ENCODE measurements around the gene ZNF195.
"Not testable (repeated sequence)": the region's sequence is repeated elsewhere in the genome, so short reads cannot be mapped to it uniquely, and the experiment has no call there.

The ZNF195 gene

GRCh38 chr11:3378426-3379423 lies at the start of gene ZNF195:
ZNF195 (minus strand) TSS chr11:3379146; CDS start chr11:3379040, 106 bp downstream.
- DNase-seq, result peak; percentile 97

- not testable (repeated sequence) for DNase-seq
These were observed 49.1 kb upstream of the ZNF195 start for GRCh38 chr11:3428076-3428475.

- DNase-seq, result not testable (repeated sequence)
These were observed 47.6 kb upstream of the ZNF195 start for GRCh38 chr11:3426541-3426940.

DNA sequence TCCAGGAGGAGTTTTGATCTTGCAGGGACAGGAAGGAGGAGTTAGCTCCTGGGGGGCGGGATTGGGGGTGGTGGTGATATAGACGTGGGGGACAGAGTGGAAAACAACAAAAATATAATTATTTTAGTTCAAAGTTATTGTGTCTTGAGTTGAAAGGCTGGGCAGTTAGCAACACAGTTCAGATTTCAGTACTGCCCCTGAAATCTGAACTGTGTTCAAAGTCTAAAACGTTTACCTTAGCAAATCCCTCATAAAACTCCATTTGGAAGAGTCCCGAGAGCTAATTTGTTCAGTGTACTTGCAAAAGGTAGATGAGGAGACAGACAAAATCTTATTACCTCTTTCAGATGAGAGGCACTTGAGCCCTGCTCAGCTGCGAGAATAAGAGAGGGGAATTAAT lies 45.0 kb upstream of the ZNF195 start:
- not testable (repeated sequence) for DNase-seq

DNA sequence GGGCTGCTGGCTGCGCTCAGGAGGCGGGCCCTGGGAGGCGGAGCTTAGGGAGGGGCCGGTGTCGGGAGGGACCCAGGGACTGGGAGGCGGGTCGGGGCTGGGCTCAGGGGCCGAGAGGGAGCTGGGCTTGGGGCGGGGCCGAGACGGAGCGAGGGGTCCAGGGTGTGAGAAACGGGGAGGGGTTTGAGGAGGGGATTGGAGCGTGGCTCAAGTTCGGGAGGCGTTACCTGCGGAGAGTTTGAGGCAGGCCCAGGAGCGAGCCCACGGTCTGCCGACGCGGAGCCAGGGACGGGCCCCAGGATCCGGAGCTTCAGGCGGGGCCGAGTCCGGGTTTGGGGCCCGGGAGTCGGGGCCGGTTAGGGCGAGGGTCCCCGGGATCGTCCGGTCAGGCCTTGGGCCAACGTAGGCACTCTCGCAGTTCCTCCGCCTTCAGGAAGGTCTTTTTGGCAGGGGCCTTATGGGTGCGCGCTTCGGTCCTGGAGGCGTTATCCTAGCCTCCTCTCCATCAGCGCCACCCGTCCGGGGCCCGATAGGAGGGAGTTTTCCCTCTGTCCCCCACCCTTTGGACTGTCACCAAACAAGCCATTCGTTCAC lies 44.3 kb upstream of the ZNF195 start:
- not testable (repeated sequence) for DNase-seq

- peak; percentile 94 for DNase-seq
These were observed 43.6 kb upstream of the ZNF195 start for GRCh38 chr11:3422380-3423137.

DNA sequence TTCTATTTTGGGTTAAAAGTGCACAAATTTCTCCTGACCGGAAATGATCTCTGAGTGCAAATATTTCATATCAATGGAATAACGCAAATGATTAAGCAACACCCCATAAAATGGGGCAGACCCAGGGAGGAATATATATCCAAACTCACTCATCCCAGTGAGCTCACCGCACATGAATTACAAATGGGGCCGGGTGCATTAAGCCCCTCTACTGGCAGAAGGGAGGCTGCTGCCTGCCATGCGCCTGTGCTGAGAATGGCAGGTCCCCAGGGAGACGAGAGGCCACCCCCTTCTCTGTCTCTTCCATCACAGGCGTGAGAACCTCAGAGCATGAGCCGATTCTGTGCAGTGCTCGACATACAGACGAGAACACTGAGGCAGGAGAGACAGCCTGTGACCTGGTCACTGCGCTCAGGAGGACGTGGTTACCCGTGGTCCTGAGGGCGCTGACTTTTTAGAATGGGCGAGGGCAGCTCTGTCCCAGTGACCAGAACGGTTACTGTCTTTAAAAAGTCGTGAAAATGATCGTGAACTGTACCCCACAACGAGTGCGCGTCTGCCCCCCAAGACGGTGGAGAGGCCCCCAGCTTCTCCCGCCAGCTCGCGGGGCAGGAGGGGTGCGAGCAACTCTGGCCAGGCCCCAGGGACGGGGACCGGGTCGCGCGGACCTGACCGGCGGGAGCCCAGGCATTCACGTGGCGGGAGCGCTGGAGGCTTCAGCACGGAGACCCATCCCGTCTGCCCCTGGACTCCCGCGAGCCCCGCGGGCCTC lies 42.8 kb upstream of the ZNF195 start:
- DNase-seq, result peak; percentile 5

DNA sequence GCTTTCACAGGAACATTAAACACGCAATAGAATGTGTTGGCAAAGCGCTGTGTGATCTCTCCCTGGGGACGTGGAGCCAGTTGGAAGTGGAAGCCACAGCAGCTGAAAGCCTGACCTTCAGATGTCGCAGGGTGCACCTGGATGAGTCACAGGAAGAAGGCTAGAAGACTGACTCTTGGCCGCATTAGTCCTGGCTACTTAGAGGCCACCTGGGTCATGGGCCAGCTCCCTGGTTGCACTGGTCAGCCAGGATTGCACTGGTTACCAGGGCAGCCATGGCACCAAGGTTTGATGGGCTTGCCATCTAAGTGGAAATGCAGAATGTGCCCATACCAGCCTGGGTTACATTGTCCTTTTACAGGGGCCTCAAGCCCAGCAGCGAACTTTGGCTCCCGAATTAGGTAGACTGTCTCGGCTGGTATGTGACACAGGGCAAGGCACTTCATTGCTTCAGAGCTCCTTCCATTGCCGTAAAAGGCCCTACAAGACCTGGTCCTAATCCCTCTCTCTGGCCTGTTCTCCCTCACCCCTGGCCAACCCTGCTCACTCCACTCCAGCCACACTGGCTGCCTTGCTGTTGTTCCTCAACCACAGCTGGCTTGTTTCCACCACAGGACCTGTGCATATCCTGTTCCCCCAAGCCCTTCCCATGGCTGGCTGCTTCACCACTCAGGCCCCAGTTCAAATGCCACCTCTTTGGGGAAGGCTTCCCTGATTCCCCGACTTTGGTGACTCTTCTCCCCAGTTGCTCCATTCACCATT lies 41.5 kb upstream of the ZNF195 start:
- peak; percentile 23 for DNase-seq

DNA sequence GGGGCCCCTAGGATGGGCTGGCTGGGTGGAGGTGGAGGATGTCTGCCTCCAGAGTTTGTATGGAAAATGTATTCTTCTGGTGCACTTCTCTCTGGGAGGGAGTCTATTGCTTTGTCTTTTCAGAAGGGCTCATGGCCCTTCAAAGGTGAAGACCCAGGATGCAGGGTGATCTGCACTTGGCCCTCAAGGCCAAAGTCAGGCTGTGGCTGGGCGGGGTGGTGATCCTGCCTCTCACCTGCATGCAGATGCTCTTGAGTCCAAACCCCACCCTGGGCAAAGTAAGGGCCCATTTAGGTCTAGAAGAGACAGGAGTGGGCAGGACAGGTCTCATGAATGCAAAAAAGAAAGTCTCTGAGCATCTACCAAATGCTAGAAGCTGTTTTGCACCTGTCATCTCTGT lies 40.5 kb upstream of the ZNF195 start:
- peak; percentile 18 for DNase-seq

- DNase-seq, result peak; percentile 52
These were observed 38.1 kb upstream of the ZNF195 start for GRCh38 chr11:3417047-3417446.

GRCh38 chr11:3415301-3415700 lies 36.4 kb upstream of the ZNF195 start:
- DNase-seq, result not testable (repeated sequence)

- DNase-seq, result not testable (repeated sequence)
These were observed 34.7 kb upstream of the ZNF195 start for GRCh38 chr11:3413666-3414065.

DNA sequence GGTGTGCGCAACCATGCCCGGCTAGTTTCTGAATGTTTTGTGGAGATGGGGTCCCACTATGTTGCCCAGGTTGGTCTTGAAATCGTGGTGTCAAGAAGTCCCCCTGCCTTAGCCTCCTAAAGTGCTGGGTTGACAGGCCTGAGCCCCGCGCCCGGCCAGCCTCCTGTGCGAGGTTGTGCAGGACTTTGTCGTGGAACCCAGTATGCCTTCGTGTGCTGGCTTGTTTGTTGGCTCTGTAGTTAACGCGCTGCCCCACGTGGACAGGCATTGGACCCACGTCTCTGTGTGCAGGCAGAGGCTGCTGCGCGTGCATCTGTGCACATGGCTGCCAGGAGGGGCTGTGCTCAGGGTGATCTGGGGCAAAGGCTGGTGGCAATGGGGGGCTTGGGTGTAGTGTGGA lies 33.9 kb upstream of the ZNF195 start:
- DNase-seq, result no peak

DNA sequence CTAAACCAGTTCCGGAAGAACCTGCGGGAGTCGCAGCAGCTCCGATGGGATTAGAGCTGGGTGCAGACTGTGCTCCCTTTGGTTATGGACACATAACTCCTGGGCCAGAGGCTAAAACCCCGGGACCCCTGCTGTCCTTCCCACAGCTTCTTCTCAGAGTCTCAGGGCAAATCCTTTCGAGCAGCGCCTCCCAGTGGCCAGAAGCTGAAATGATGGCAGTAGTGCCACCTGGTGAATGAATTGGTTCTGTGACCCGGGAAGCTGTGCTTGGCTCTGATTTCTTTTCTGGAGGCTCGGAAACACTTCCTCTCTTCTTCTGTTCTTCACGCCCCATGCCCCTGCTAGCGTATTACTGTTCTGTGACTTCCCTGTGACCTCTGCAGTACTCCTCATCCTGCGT lies 29.8 kb upstream of the ZNF195 start:
- peak; percentile 77 for DNase-seq

GRCh38 chr11:3408058-3408605 lies 29.2 kb upstream of the ZNF195 start:
- not testable (repeated sequence) for DNase-seq

- not testable (repeated sequence) for DNase-seq
These were observed 28.0 kb upstream of the ZNF195 start for GRCh38 chr11:3406937-3407336.

GRCh38 chr11:3406223-3406875 lies 27.4 kb upstream of the ZNF195 start:
- not testable (repeated sequence) for DNase-seq

DNA sequence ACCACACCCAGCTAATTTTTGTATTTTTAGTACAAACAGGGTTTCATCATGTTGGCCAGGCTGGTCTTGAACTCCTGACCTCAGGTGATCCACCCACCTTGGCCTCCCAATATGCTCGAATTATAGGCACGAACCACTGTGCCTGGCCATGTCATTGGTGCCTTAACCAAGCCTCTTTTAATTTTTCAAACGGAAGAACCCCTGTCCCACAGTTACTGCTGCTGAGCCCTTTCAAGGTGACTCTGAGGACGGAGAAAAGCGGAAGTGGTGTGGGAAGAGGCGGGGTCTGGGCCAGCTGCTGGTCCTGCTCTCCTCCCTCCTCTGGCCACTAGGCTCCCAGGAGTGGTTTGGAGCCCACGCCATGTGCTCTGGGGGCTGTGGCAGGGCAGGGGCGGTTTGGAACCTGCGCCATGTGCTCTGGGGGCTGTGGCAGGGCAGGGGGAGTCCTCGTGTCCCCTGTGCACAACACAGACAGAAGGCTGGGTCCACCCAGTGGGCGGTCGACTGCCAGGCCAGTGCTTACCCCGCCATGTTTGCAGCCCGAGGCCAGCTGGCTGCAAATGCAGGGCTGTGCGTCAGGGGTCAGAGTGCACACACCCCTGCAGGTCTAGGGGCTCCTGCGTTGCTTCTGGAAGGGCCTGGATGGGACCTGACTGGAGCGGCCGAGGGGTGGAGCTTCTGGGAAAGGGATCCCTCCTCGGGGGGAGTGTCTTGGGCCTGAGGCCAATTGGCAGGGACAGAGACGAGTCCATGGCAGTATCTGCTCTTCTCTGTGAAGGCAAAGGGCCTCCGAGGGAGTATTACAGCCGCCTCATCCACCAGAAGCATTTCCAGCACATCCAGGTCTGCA lies 25.4 kb upstream of the ZNF195 start:
- DNase-seq, result peak; percentile 38

DNA sequence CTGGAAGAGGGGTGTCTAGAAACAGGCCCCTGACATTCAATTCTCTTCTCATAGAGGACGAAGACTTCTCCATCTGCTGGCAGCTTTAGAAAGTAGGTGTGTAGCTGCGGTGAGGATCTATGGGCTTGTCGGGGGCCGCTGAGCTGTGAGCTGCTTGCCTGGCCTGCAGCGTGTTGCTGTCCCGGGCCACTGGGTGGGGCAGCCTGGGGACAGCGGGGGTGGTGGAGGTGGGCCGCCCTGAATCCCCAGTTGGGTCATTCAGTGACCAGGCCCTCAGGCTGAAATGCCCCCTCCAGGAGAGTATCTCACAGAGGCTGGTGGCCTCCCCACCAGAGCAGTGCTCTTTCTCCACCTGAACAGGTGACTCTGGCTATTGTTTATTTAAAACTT lies 23.9 kb upstream of the ZNF195 start:
- not testable (repeated sequence) for DNase-seq

Data from RPMI8226 (cell line).